HEK293 (cell line): ENCODE measurements around the gene LCOR.

ENCODE experiments used
- ZBTB21 ChIP-seq: fragments of 450-650 bp; formaldehyde crosslinking; IDR thresholded peaks from 2 replicates; pipeline ENCODE4 v1.5.1; 2017; ENCODE audit warnings: missing biosample characterization, missing genetic modification characterization
- ZNF169 ChIP-seq: fragments of 450-650 bp; formaldehyde crosslinking; IDR thresholded peaks from 2 replicates; pipeline ENCODE4 v1.5.1; 2016; ENCODE audit warnings: missing biosample characterization, missing genetic modification characterization
- ZNF302 ChIP-seq: fragments of 450-650 bp; formaldehyde crosslinking; IDR thresholded peaks from 2 replicates; pipeline ENCODE4 v1.5.1; 2016; ENCODE audit warnings: missing biosample characterization, missing genetic modification characterization, low read depth
- ZNF311 ChIP-seq: fragments of 450-650 bp; formaldehyde crosslinking; IDR thresholded peaks from 2 replicates; pipeline ENCODE4 v1.5.1; 2017; ENCODE audit warnings: missing biosample characterization, missing genetic modification characterization, borderline replicate concordance
- ZNF530 ChIP-seq: fragments of 450-650 bp; formaldehyde crosslinking; IDR thresholded peaks from 2 replicates; pipeline ENCODE4 v1.5.1; 2016; ENCODE audit warnings: low read depth, missing biosample characterization, missing genetic modification characterization
- ZNF639 ChIP-seq: fragments of 450-650 bp; formaldehyde crosslinking; IDR thresholded peaks from 2 replicates; pipeline ENCODE4 v1.5.1; 2016; ENCODE audit warnings: missing biosample characterization, missing genetic modification characterization
- ZNF830 ChIP-seq: fragments of 450-650 bp; IDR thresholded peaks from 2 replicates; pipeline ENCODE4 v1.5.0; 2018; ENCODE audit warnings: missing biosample characterization, missing genetic modification characterization, low read depth, mild to moderate bottlenecking, moderate library complexity
- TF ChIP-seq, protein P1 (sequence below): fragments of 450-650 bp; formaldehyde crosslinking; IDR thresholded peaks from 2 replicates; pipeline ENCODE4 v1.5.1; 2016; ENCODE audit warnings: missing biosample characterization, missing genetic modification characterization

- TF ChIP-seq ZNF169 (tag by site-specific recombination): no peak
- no peak for TF ChIP-seq ZNF830
- no peak for TF ChIP-seq ZNF639
- TF ChIP-seq ZNF311 (tag by site-specific recombination): no peak
- TF ChIP-seq, protein P1, sequence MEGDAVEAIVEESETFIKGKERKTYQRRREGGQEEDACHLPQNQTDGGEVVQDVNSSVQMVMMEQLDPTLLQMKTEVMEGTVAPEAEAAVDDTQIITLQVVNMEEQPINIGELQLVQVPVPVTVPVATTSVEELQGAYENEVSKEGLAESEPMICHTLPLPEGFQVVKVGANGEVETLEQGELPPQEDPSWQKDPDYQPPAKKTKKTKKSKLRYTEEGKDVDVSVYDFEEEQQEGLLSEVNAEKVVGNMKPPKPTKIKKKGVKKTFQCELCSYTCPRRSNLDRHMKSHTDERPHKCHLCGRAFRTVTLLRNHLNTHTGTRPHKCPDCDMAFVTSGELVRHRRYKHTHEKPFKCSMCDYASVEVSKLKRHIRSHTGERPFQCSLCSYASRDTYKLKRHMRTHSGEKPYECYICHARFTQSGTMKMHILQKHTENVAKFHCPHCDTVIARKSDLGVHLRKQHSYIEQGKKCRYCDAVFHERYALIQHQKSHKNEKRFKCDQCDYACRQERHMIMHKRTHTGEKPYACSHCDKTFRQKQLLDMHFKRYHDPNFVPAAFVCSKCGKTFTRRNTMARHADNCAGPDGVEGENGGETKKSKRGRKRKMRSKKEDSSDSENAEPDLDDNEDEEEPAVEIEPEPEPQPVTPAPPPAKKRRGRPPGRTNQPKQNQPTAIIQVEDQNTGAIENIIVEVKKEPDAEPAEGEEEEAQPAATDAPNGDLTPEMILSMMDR (tag by site-specific recombination): no peak
- TF ChIP-seq ZNF530: no peak
- TF ChIP-seq ZNF302 (tag by site-specific recombination): no peak
- TF ChIP-seq ZBTB21 (tag by site-specific recombination): no peak
These were observed 150.2 kb downstream of the LCOR start for GRCh38 chr10:96982149-96982930.
